ENCODE measurements around the gene SLC22A23.
A peak's percentile ranks its signal among the peaks of the same experiment; 100 is the strongest.

The SLC22A23 gene

DNA sequence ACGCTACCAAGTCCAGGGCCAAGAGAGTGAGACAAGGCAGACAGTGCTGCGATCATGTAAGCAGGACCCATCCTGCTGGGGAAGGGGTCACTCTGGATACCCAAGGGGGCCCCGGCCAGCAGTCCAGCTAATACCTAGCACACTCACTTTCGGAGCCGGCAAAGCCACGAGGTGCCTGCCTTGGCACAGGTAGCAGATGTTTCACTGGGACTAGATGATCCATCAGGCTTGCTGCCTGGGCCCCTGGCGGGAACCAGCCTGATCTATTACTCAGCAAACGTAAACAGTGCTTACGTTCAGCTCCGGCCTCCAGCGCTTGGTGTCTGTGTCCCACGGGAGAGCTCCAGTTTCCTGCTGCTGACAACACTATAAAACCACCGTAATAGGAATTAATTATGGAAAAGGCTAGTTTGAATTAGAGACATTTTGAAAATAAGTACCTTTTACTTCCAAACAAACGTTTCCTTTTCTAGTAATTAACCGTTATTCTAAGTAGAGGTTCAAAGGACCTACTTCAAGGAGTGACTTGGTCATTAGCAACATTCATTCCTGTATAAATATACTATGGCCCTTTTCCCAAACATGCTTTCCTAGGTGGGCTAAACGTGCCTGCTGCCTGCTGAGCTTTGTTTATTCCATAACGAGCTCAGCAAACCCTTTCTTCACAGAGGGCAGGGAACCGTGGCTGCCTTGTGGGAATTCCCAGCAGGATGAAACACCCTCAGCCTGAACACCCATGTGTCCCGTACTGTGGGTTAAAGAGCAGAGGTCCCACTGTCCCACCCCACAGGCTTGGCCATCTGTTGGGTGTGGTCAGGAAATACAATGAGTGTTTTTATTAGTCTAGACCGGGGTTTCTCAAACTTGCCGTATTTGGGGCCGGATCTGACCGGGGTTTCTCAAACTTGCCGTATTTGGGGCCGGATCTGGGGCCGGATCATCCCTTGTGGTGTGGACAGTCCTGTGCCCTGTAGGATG lies 18.4 kb downstream of the SLC22A23 start (continued):
- TF ChIP-seq, protein P1, sequence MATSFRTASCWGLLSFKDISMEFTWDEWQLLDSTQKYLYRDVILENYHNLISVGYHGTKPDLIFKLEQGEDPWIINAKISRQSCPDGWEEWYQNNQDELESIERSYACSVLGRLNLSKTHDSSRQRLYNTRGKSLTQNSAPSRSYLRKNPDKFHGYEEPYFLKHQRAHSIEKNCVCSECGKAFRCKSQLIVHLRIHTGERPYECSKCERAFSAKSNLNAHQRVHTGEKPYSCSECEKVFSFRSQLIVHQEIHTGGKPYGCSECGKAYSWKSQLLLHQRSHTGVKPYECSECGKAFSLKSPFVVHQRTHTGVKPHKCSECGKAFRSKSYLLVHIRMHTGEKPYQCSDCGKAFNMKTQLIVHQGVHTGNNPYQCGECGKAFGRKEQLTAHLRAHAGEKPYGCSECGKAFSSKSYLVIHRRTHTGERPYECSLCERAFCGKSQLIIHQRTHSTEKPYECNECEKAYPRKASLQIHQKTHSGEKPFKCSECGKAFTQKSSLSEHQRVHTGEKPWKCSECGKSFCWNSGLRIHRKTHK (tag by site-specific recombination; IDR thresholded peaks at IDR 0.05) = no peak
- no peak for TF ChIP-seq ZNF155 (tag by site-specific recombination; IDR thresholded peaks at IDR 0.05)
- 0 out of 2 replicates have a peak, but pooled peaks have one; percentile 40 for TF ChIP-seq ZNF391 (tag by site-specific recombination; IDR thresholded peaks at IDR 0.05; ENCODE audit: borderline replicate concordance, low read depth)
- TF ChIP-seq, protein P2, sequence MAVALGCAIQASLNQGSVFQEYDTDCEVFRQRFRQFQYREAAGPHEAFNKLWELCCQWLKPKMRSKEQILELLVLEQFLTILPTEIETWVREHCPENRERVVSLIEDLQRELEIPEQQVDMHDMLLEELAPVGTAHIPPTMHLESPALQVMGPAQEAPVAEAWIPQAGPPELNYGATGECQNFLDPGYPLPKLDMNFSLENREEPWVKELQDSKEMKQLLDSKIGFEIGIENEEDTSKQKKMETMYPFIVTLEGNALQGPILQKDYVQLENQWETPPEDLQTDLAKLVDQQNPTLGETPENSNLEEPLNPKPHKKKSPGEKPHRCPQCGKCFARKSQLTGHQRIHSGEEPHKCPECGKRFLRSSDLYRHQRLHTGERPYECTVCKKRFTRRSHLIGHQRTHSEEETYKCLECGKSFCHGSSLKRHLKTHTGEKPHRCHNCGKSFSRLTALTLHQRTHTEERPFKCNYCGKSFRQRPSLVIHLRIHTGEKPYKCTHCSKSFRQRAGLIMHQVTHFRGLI (tag by site-specific recombination; IDR thresholded peaks at IDR 0.05) = peak; percentile 71; the same call in 1 of the 2 replicates
- no peak for TF ChIP-seq ZBTB48 (tag by site-specific recombination; IDR thresholded peaks at IDR 0.05)
- TF ChIP-seq ZNF830 (tag by site-specific recombination; IDR thresholded peaks at IDR 0.05; ENCODE audit: low read depth) = no peak
- TF ChIP-seq ZNF112 (tag by site-specific recombination; IDR thresholded peaks at IDR 0.05) = no peak
- TF ChIP-seq ZNF302 (tag by site-specific recombination; IDR thresholded peaks at IDR 0.05; ENCODE audit: low read depth) = no peak
- no peak for TF ChIP-seq ZNF211 (tag by site-specific recombination; IDR thresholded peaks at IDR 0.05; ENCODE audit: low read depth)
- no peak for TF ChIP-seq ZNF174 (tag by site-specific recombination; IDR thresholded peaks at IDR 0.05)
- peak; percentile 80 for TF ChIP-seq ZXDB (tag by site-specific recombination; IDR thresholded peaks at IDR 0.05)
- no peak for TF ChIP-seq ZNF416 (tag by site-specific recombination; IDR thresholded peaks at IDR 0.05)
- TF ChIP-seq, protein P3, sequence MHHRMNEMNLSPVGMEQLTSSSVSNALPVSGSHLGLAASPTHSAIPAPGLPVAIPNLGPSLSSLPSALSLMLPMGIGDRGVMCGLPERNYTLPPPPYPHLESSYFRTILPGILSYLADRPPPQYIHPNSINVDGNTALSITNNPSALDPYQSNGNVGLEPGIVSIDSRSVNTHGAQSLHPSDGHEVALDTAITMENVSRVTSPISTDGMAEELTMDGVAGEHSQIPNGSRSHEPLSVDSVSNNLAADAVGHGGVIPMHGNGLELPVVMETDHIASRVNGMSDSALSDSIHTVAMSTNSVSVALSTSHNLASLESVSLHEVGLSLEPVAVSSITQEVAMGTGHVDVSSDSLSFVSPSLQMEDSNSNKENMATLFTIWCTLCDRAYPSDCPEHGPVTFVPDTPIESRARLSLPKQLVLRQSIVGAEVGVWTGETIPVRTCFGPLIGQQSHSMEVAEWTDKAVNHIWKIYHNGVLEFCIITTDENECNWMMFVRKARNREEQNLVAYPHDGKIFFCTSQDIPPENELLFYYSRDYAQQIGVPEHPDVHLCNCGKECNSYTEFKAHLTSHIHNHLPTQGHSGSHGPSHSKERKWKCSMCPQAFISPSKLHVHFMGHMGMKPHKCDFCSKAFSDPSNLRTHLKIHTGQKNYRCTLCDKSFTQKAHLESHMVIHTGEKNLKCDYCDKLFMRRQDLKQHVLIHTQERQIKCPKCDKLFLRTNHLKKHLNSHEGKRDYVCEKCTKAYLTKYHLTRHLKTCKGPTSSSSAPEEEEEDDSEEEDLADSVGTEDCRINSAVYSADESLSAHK (tag by site-specific recombination; IDR thresholded peaks at IDR 0.05) = 0 out of 2 replicates have a peak, but pooled peaks have one; percentile 13
- no peak for TF ChIP-seq KLF9 (tag by site-specific recombination; IDR thresholded peaks at IDR 0.05; ENCODE audit: low read depth)
- no peak for TF ChIP-seq ZNF350 (tag by site-specific recombination; IDR thresholded peaks at IDR 0.05)
- TF ChIP-seq, protein P4, sequence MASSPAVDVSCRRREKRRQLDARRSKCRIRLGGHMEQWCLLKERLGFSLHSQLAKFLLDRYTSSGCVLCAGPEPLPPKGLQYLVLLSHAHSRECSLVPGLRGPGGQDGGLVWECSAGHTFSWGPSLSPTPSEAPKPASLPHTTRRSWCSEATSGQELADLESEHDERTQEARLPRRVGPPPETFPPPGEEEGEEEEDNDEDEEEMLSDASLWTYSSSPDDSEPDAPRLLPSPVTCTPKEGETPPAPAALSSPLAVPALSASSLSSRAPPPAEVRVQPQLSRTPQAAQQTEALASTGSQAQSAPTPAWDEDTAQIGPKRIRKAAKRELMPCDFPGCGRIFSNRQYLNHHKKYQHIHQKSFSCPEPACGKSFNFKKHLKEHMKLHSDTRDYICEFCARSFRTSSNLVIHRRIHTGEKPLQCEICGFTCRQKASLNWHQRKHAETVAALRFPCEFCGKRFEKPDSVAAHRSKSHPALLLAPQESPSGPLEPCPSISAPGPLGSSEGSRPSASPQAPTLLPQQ (tag by site-specific recombination; IDR thresholded peaks at IDR 0.05) = peak; percentile 38; the same call in 1 of the 2 replicates
- no peak for TF ChIP-seq KLF16 (tag by site-specific recombination; IDR thresholded peaks at IDR 0.05)
- 0 out of 2 replicates have a peak, but pooled peaks have one; percentile 23 for TF ChIP-seq ZNF610 (tag by site-specific recombination; IDR thresholded peaks at IDR 0.05; ENCODE audit: borderline replicate concordance)
- TF ChIP-seq, protein P5, sequence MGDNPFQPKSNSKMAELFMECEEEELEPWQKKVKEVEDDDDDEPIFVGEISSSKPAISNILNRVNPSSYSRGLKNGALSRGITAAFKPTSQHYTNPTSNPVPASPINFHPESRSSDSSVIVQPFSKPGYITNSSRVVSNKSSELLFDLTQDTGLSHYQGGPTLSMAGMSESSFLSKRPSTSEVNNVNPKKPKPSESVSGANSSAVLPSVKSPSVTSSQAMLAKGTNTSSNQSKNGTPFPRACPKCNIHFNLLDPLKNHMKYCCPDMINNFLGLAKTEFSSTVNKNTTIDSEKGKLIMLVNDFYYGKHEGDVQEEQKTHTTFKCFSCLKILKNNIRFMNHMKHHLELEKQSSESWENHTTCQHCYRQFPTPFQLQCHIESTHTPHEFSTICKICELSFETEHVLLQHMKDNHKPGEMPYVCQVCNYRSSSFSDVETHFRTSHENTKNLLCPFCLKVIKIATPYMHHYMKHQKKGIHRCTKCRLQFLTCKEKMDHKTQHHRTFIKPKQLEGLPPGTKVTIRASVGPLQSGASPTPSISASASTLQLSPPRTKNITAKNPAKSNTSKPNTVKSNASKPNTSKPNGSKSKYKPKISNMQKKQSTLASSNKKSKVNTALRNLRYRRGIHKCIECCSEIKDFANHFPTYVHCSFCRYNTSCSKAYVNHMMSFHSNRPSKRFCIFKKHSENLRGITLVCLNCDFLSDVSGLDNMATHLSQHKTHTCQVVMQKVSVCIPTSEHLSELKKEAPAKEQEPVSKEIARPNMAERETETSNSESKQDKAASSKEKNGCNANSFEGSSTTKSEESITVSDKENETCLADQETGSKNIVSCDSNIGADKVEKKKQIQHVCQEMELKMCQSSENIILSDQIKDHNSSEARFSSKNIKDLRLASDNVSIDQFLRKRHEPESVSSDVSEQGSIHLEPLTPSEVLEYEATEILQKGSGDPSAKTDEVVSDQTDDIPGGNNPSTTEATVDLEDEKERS (tag by site-specific recombination; IDR thresholded peaks at IDR 0.05) = no peak
- TF ChIP-seq TCF7L2 (IDR thresholded peaks at IDR 0.05; ENCODE audit: borderline replicate concordance, low read depth, low read length) = peak; percentile 43; the same call in 1 of the 2 replicates
- TF ChIP-seq, protein P6, sequence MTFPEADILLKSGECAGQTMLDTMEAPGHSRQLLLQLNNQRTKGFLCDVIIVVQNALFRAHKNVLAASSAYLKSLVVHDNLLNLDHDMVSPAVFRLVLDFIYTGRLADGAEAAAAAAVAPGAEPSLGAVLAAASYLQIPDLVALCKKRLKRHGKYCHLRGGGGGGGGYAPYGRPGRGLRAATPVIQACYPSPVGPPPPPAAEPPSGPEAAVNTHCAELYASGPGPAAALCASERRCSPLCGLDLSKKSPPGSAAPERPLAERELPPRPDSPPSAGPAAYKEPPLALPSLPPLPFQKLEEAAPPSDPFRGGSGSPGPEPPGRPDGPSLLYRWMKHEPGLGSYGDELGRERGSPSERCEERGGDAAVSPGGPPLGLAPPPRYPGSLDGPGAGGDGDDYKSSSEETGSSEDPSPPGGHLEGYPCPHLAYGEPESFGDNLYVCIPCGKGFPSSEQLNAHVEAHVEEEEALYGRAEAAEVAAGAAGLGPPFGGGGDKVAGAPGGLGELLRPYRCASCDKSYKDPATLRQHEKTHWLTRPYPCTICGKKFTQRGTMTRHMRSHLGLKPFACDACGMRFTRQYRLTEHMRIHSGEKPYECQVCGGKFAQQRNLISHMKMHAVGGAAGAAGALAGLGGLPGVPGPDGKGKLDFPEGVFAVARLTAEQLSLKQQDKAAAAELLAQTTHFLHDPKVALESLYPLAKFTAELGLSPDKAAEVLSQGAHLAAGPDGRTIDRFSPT (tag by site-specific recombination; IDR thresholded peaks at IDR 0.05) = no peak
- TF ChIP-seq ZNF184 (tag by site-specific recombination; IDR thresholded peaks at IDR 0.05) = no peak
- TF ChIP-seq, protein P7, sequence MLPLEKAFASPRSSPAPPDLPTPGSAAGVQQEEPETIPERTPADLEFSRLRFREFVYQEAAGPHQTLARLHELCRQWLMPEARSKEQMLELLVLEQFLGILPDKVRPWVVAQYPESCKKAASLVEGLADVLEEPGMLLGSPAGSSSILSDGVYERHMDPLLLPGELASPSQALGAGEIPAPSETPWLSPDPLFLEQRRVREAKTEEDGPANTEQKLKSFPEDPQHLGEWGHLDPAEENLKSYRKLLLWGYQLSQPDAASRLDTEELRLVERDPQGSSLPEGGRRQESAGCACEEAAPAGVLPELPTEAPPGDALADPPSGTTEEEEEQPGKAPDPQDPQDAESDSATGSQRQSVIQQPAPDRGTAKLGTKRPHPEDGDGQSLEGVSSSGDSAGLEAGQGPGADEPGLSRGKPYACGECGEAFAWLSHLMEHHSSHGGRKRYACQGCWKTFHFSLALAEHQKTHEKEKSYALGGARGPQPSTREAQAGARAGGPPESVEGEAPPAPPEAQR (tag by site-specific recombination; IDR thresholded peaks at IDR 0.05) = no peak; the same call in 1 of the 2 replicates
- TF ChIP-seq ZNF10 (tag by site-specific recombination; IDR thresholded peaks at IDR 0.05) = no peak; the same call in 1 of the 2 replicates
